ENCODE results near the gene SRSF6. TPM values are rescaled to one million over a fixed set of nuclear protein-coding genes. Genes with fewer than 3 reads are reported as not detected.

The SRSF6 gene
- total RNA-seq: 100 to 1,000 TPM; 112 to 114 TPM

- H3K27ac Mint-ChIP-seq: peak within 1 kb of the TSS; percentile 99
- H3K4me1 Mint-ChIP-seq (ENCODE audit: low read depth): peaks cover 34% of the 10 kb centered on the region
- H3K27me3 Mint-ChIP-seq: peaks cover 3% of the 10 kb centered on the region
- intact Hi-C loops (cut with micrococcal nuclease): loop anchor here (10.0 kb wide), 1 partner anchor 627 kb away; no protein-coding TSS in a partner anchor
- H3K9me3 Mint-ChIP-seq: no peaks in the 10 kb centered on the region
- ATAC-seq: peak; percentile 87
- ChIA-PET POLR2A (interaction anchor here (0.6 to 2.9 kb wide), 26 partner anchors 8 to 1505 kb away, joined by 3 to 25 read pairs (median 6); partner anchors contain the start of gene IFT52), CTCF (interaction anchor here (0.7 to 1.9 kb wide), 4 partner anchors 8 to 759 kb away, joined by 3 to 13 read pairs (median 4); no protein-coding TSS in a partner anchor)
- peaks cover 41% of the 10 kb centered on the region for H3K36me3 Mint-ChIP-seq (ENCODE audit: low read depth)
- H3K4me3 Mint-ChIP-seq: peak within 1 kb of the TSS; percentile 93
- TF ChIP-seq CTCF (IDR thresholded peaks at IDR 0.05): no peak
- peak; percentile 94 for DNase-seq
These were observed at the start of gene SRSF6 for GRCh38 chr20:43457640-43458421. SRSF6 (plus strand) TSS chr20:43457896; CDS start chr20:43458034, 138 bp downstream.

GRCh38 chr20:43408848-43409576 lies 48.7 kb upstream of the SRSF6 start:
- intact Hi-C loops (cut with micrococcal nuclease): no loop called here
- H3K36me3 Mint-ChIP-seq (ENCODE audit: low read depth): no peaks in the 10 kb centered on the region
- ChIA-PET POLR2A (interaction anchor here (0.5 kb wide), 1 partner anchor 146 kb away, joined by 3 read pairs; no protein-coding TSS in a partner anchor), CTCF (interaction anchor here (0.6 to 2.1 kb wide), 11 partner anchors 9 to 1712 kb away, joined by 3 to 13 read pairs (median 5); no protein-coding TSS in a partner anchor)
- H3K27ac Mint-ChIP-seq: no peak overlapping the region
- H3K9me3 Mint-ChIP-seq: peaks cover 2% of the 10 kb centered on the region
- H3K4me3 Mint-ChIP-seq: no peak overlapping the region
- ATAC-seq (no peak), DNase-seq (peak; percentile 9)
- peak; percentile 70 for TF ChIP-seq CTCF (IDR thresholded peaks at IDR 0.05)
- H3K4me1 Mint-ChIP-seq (ENCODE audit: low read depth): no peaks in the 10 kb centered on the region
- peaks cover 48% of the 10 kb centered on the region for H3K27me3 Mint-ChIP-seq

GRCh38 chr20:43409577-43409913 lies 48.2 kb upstream of the SRSF6 start:
- DNase-seq: no peak
- H3K9me3 Mint-ChIP-seq: peaks cover 2% of the 10 kb centered on the region
- no peaks in the 10 kb centered on the region for H3K36me3 Mint-ChIP-seq (ENCODE audit: low read depth)
- H3K27ac Mint-ChIP-seq: no peak overlapping the region
- H3K27me3 Mint-ChIP-seq: peaks cover 45% of the 10 kb centered on the region
- no peak for ATAC-seq
- TF ChIP-seq CTCF (IDR thresholded peaks at IDR 0.05): no peak
- ChIA-PET POLR2A (interaction anchor here (0.5 kb wide), 1 partner anchor 145 kb away, joined by 3 read pairs; no protein-coding TSS in a partner anchor), CTCF (interaction anchor here (0.6 to 2.1 kb wide), 12 partner anchors 9 to 1679 kb away, joined by 3 to 13 read pairs (median 4); no protein-coding TSS in a partner anchor)
- intact Hi-C loops (cut with micrococcal nuclease): no loop called here
- no peaks in the 10 kb centered on the region for H3K4me1 Mint-ChIP-seq (ENCODE audit: low read depth)
- no peak overlapping the region for H3K4me3 Mint-ChIP-seq

GRCh38 chr20:43415661-43416430 lies 41.9 kb upstream of the SRSF6 start:
- Mint-ChIP-seq H3K36me3 (ENCODE audit: low read depth) (peaks cover 4% of the 10 kb centered on the region), H3K4me1 (ENCODE audit: low read depth) (no peaks in the 10 kb centered on the region), H3K9me3 (peaks cover 29% of the 10 kb centered on the region), H3K4me3 (no peak overlapping the region), H3K27ac (no peak overlapping the region), H3K27me3 (peaks cover 8% of the 10 kb centered on the region)
- no peak for TF ChIP-seq CTCF (IDR thresholded peaks at IDR 0.05)
- ChIA-PET POLR2A (no interaction called here), CTCF (no interaction called here)
- intact Hi-C loops (cut with micrococcal nuclease): no loop called here
- DNase-seq (no peak), ATAC-seq (no peak)

All from activated CD8-positive, alpha-beta T cell treated with anti-CD3 and anti-CD28 coated beads for 36 hours (primary cell).